ENCODE data around the gene HOOK2. TPM values are rescaled to one million over a fixed set of nuclear protein-coding genes. Genes with fewer than 3 reads are reported as not detected.
A peak's percentile ranks its signal among the peaks of the same experiment; 100 is the strongest.

HOOK2 gene
- total RNA-seq, 1 donor from 2014 or later, result 13.3 TPM

GRCh38 chr19:12769689-12770088 is 5.7 kb downstream of the HOOK2 start:
- DNase-seq (ENCODE audit: low spot score), result peak; percentile 26
- Mint-ChIP-seq H3K9me3 (no peaks in the 10 kb centered on the region), H3K27me3 (ENCODE audit: insufficient read depth) (no peaks in the 10 kb centered on the region), H3K27ac (no peak overlapping the region), H3K4me1 (ENCODE audit: low read depth) (peaks cover 8% of the 10 kb centered on the region), H3K4me3 (no peak overlapping the region), H3K36me3 (ENCODE audit: low read depth) (peaks cover 2% of the 10 kb centered on the region)
- intact Hi-C loops (cut with micrococcal nuclease), result no loop called here

GRCh38 chr19:12767666-12768065 is 7.7 kb downstream of the HOOK2 start:
- H3K27me3 Mint-ChIP-seq (ENCODE audit: insufficient read depth), result no peaks in the 10 kb centered on the region
- H3K27ac Mint-ChIP-seq, result no peak overlapping the region
- DNase-seq (ENCODE audit: low spot score), result no peak
- intact Hi-C loops (cut with micrococcal nuclease), result no loop called here
- H3K36me3 Mint-ChIP-seq (ENCODE audit: low read depth), result peaks cover 2% of the 10 kb centered on the region
- H3K4me3 Mint-ChIP-seq, result no peak overlapping the region
- H3K4me1 Mint-ChIP-seq (ENCODE audit: low read depth), result no peaks in the 10 kb centered on the region
- H3K9me3 Mint-ChIP-seq, result no peaks in the 10 kb centered on the region

GRCh38 chr19:12767150-12767549 is 8.2 kb downstream of the HOOK2 start:
- H3K4me3 Mint-ChIP-seq, result no peak overlapping the region
- H3K27ac Mint-ChIP-seq, result no peak overlapping the region
- no peaks in the 10 kb centered on the region for H3K27me3 Mint-ChIP-seq (ENCODE audit: insufficient read depth)
- H3K36me3 Mint-ChIP-seq (ENCODE audit: low read depth), result peaks cover 2% of the 10 kb centered on the region
- intact Hi-C loops (cut with micrococcal nuclease), result no loop called here
- H3K4me1 Mint-ChIP-seq (ENCODE audit: low read depth), result no peaks in the 10 kb centered on the region
- H3K9me3 Mint-ChIP-seq, result no peaks in the 10 kb centered on the region
- no peak for DNase-seq (ENCODE audit: low spot score)

- intact Hi-C loops (cut with micrococcal nuclease), result loop anchor here (1.0 kb wide), 3 partner anchors 9 to 81 kb away; partner anchors contain the start of gene HOOK2
- DNase-seq (ENCODE audit: low spot score), result peak; percentile 78
- no peak overlapping the region for H3K27ac Mint-ChIP-seq
- peaks cover 2% of the 10 kb centered on the region for H3K36me3 Mint-ChIP-seq (ENCODE audit: low read depth)
- H3K27me3 Mint-ChIP-seq (ENCODE audit: insufficient read depth), result no peaks in the 10 kb centered on the region
- H3K4me3 Mint-ChIP-seq, result peak overlapping the region; percentile 51
- H3K9me3 Mint-ChIP-seq, result no peaks in the 10 kb centered on the region
- H3K4me1 Mint-ChIP-seq (ENCODE audit: low read depth), result no peaks in the 10 kb centered on the region
These were observed 9.3 kb downstream of the HOOK2 start for GRCh38 chr19:12766051-12766521.

GRCh38 chr19:12764698-12765097 is 10.7 kb downstream of the HOOK2 start:
- Mint-ChIP-seq H3K27me3 (ENCODE audit: insufficient read depth) (peaks cover 3% of the 10 kb centered on the region), H3K27ac (no peak overlapping the region), H3K4me3 (no peak overlapping the region), H3K9me3 (no peaks in the 10 kb centered on the region), H3K36me3 (ENCODE audit: low read depth) (no peaks in the 10 kb centered on the region), H3K4me1 (ENCODE audit: low read depth) (no peaks in the 10 kb centered on the region)
- no peak for DNase-seq (ENCODE audit: low spot score)
- intact Hi-C loops (cut with micrococcal nuclease), result no loop called here

- no peak overlapping the region for H3K27ac Mint-ChIP-seq
- H3K27me3 Mint-ChIP-seq (ENCODE audit: insufficient read depth), result peaks cover 8% of the 10 kb centered on the region
- intact Hi-C loops (cut with micrococcal nuclease), result no loop called here
- H3K4me1 Mint-ChIP-seq (ENCODE audit: low read depth), result no peaks in the 10 kb centered on the region
- H3K9me3 Mint-ChIP-seq, result no peaks in the 10 kb centered on the region
- DNase-seq (ENCODE audit: low spot score), result no peak
- no peak overlapping the region for H3K4me3 Mint-ChIP-seq
- H3K36me3 Mint-ChIP-seq (ENCODE audit: low read depth), result no peaks in the 10 kb centered on the region
These were observed 12.3 kb downstream of the HOOK2 start for GRCh38 chr19:12763100-12763499.

GRCh38 chr19:12759686-12760085 is 15.7 kb downstream of the HOOK2 start:
- Mint-ChIP-seq H3K9me3 (no peaks in the 10 kb centered on the region), H3K4me1 (ENCODE audit: low read depth) (peaks cover 5% of the 10 kb centered on the region), H3K36me3 (ENCODE audit: low read depth) (no peaks in the 10 kb centered on the region), H3K4me3 (no peak overlapping the region), H3K27me3 (ENCODE audit: insufficient read depth) (peaks cover 8% of the 10 kb centered on the region), H3K27ac (no peak overlapping the region)
- DNase-seq (ENCODE audit: low spot score), result no peak
- intact Hi-C loops (cut with micrococcal nuclease), result loop anchor here (1.0 kb wide), 2 partner anchors 37 to 88 kb away; no protein-coding TSS in a partner anchor

GRCh38 chr19:12757544-12758274 is 17.6 kb downstream of the HOOK2 start:
- peak overlapping the region; percentile 53 for H3K4me3 Mint-ChIP-seq
- H3K27me3 Mint-ChIP-seq (ENCODE audit: insufficient read depth), result peaks cover 8% of the 10 kb centered on the region
- peak; percentile 68 for DNase-seq (ENCODE audit: low spot score)
- intact Hi-C loops (cut with micrococcal nuclease), result loop anchor here (1.0 kb wide), 3 partner anchors 24 to 193 kb away; no protein-coding TSS in a partner anchor
- no peaks in the 10 kb centered on the region for H3K9me3 Mint-ChIP-seq
- no peak overlapping the region for H3K27ac Mint-ChIP-seq
- H3K36me3 Mint-ChIP-seq (ENCODE audit: low read depth), result no peaks in the 10 kb centered on the region
- H3K4me1 Mint-ChIP-seq (ENCODE audit: low read depth), result peaks cover 5% of the 10 kb centered on the region

- DNase-seq (ENCODE audit: low spot score), result no peak
- peaks cover 5% of the 10 kb centered on the region for H3K4me1 Mint-ChIP-seq (ENCODE audit: low read depth)
- no peak overlapping the region for H3K27ac Mint-ChIP-seq
- peaks cover 10% of the 10 kb centered on the region for H3K27me3 Mint-ChIP-seq (ENCODE audit: insufficient read depth)
- intact Hi-C loops (cut with micrococcal nuclease), result no loop called here
- peak overlapping the region; percentile 22 for H3K4me3 Mint-ChIP-seq
- no peaks in the 10 kb centered on the region for H3K36me3 Mint-ChIP-seq (ENCODE audit: low read depth)
- H3K9me3 Mint-ChIP-seq, result no peaks in the 10 kb centered on the region
These were observed 19.0 kb downstream of the HOOK2 start for GRCh38 chr19:12756150-12756883.

- intact Hi-C loops (cut with micrococcal nuclease), result no loop called here
- H3K27me3 Mint-ChIP-seq (ENCODE audit: insufficient read depth), result peaks cover 10% of the 10 kb centered on the region
- H3K27ac Mint-ChIP-seq, result no peak overlapping the region
- no peaks in the 10 kb centered on the region for H3K36me3 Mint-ChIP-seq (ENCODE audit: low read depth)
- no peak for DNase-seq (ENCODE audit: low spot score)
- H3K9me3 Mint-ChIP-seq, result no peaks in the 10 kb centered on the region
- no peak overlapping the region for H3K4me3 Mint-ChIP-seq
- peaks cover 5% of the 10 kb centered on the region for H3K4me1 Mint-ChIP-seq (ENCODE audit: low read depth)
These were observed 20.7 kb downstream of the HOOK2 start for GRCh38 chr19:12754465-12755196.

- DNase-seq (ENCODE audit: low spot score), result no peak
- Mint-ChIP-seq H3K4me3 (no peak overlapping the region), H3K9me3 (peaks cover 6% of the 10 kb centered on the region), H3K27me3 (ENCODE audit: insufficient read depth) (peaks cover 5% of the 10 kb centered on the region), H3K36me3 (ENCODE audit: low read depth) (peaks cover 12% of the 10 kb centered on the region), H3K27ac (no peak overlapping the region), H3K4me1 (ENCODE audit: low read depth) (peaks cover under 1% of the 10 kb centered on the region)
- intact Hi-C loops (cut with micrococcal nuclease), result no loop called here
These were observed 23.1 kb downstream of the HOOK2 start for GRCh38 chr19:12752056-12752781.

GRCh38 chr19:12751635-12752034 is 23.7 kb downstream of the HOOK2 start, which contains the start of gene BEST2:
Gene BEST2, plus strand, starts transcription at chr19:12751791. Its CDS starts 802 bp downstream, at chr19:12752593.
- no peak within 1 kb of the TSS for H3K4me3 Mint-ChIP-seq
- peaks cover 5% of the 10 kb centered on the region for H3K27me3 Mint-ChIP-seq (ENCODE audit: insufficient read depth)
- no peaks in the 10 kb centered on the region for H3K4me1 Mint-ChIP-seq (ENCODE audit: low read depth)
- no peak for DNase-seq (ENCODE audit: low spot score)
- intact Hi-C loops (cut with micrococcal nuclease), result no loop called here
- H3K9me3 Mint-ChIP-seq, result peaks cover 6% of the 10 kb centered on the region
- H3K36me3 Mint-ChIP-seq (ENCODE audit: low read depth), result peaks cover 15% of the 10 kb centered on the region
- H3K27ac Mint-ChIP-seq, result no peak within 1 kb of the TSS
